ENCODE measurements around the gene PRCD.

DNA sequence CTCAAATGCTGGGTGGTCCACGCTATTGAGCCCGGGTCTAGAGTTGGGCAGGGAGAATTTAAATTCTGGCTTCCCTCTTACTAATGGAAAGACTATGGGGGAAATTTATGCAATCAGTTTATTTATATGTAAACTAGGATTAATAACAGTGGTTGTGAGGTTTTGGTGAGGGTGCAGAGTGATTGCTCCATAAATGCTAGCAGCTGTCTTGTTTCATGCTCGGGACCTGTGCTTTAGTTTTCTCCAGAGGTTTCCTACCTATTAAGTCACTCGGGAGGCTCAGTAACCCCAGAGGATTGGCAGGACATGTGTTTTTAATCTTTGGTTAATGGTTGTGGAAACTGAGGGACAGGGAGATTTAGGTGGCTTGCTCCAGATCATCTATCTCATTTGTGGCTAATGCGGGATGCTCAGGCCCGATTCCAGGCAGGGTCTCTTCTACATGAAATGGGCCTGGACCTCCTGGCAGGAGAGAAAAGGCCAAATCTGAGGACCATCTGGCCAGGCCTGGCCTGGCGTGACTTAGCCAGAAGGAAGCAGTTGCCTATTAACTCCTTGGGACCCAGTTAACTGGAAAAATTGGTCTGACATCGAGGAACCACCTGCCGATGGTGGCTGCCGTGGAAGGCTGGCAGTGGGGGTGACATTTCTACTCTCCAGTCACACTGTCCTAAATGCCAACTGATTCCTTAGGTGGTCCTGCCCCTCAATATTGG lies 2.1 kb downstream of the PRCD start:
- TF ChIP-seq, protein P1, sequence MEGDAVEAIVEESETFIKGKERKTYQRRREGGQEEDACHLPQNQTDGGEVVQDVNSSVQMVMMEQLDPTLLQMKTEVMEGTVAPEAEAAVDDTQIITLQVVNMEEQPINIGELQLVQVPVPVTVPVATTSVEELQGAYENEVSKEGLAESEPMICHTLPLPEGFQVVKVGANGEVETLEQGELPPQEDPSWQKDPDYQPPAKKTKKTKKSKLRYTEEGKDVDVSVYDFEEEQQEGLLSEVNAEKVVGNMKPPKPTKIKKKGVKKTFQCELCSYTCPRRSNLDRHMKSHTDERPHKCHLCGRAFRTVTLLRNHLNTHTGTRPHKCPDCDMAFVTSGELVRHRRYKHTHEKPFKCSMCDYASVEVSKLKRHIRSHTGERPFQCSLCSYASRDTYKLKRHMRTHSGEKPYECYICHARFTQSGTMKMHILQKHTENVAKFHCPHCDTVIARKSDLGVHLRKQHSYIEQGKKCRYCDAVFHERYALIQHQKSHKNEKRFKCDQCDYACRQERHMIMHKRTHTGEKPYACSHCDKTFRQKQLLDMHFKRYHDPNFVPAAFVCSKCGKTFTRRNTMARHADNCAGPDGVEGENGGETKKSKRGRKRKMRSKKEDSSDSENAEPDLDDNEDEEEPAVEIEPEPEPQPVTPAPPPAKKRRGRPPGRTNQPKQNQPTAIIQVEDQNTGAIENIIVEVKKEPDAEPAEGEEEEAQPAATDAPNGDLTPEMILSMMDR (IDR thresholded peaks at IDR 0.05), result no peak
- TF ChIP-seq POLR2A (IDR thresholded peaks at IDR 0.05), result no peak

Measured in right lobe of liver (tissue), 4 donors.